Esophagus (tissue), 2 donors: ENCODE results near the gene INPP5B. TPM values are rescaled to one million over a fixed set of nuclear protein-coding genes. Genes with fewer than 3 reads are reported as not detected.

Source experiments
- H3K27ac ChIP-seq, 2 donors: one replicate each; pipeline ENCODE4 v1.5.1; 2013; ENCODE audit warnings: low read depth in 2 of 2, mild to moderate bottlenecking in 2 of 2, inconsistent platforms in 1 of 2, low read length in 1 of 2, moderate library complexity in 1 of 2
- H3K27me3 ChIP-seq, 2 donors: one replicate each; pipeline ENCODE4 v1.6.1; 2013; ENCODE audit warnings: low read length in 2 of 2, control low read depth in 1 of 2, mild to moderate bottlenecking in 1 of 2; ENCODE audit not compliant: insufficient read depth in 2 of 2, control insufficient read depth in 1 of 2
- H3K36me3 ChIP-seq, 2 donors: one replicate each; pipeline ENCODE4 v1.6.1; 2013; ENCODE audit warnings: low read length in 1 of 2; ENCODE audit not compliant: control insufficient read depth in 2 of 2, insufficient read depth in 2 of 2
- H3K4me1 ChIP-seq, 2 donors: one replicate each; pipeline ENCODE4 v1.6.1; 2013; ENCODE audit warnings: low read length in 1 of 2; ENCODE audit not compliant: control insufficient read depth in 2 of 2, insufficient read depth in 2 of 2
- H3K4me3 ChIP-seq, 2 donors: one replicate each; pipeline ENCODE4 v1.5.1; 2013; ENCODE audit warnings: low read length in 2 of 2, mild to moderate bottlenecking in 2 of 2, low read depth in 1 of 2, moderate library complexity in 1 of 2
- H3K9me3 ChIP-seq, 2 donors: one replicate each; pipeline ENCODE4 v1.6.1; 2013; ENCODE audit warnings: mild to moderate bottlenecking in 2 of 2, low read depth in 1 of 2, low read length in 1 of 2, moderate library complexity in 1 of 2; ENCODE audit not compliant: control insufficient read depth in 2 of 2, insufficient read depth in 1 of 2
- WGBS, 2 donors: extraction: QIAGEN DNeasy Blood & Tissue Kit; methylation state at CpG; one replicate each; pipeline ENCODE4 v1.1.7; 2013; 5-methylcytosine and 5-hydroxymethylcytosine counted together
- polyA plus RNA-seq, 2 donors: library from polyadenylated mRNA; stranded (reverse); fragments of 200-250 nt; gene quantifications; one replicate each; pipeline ENCODE4 v1.2.3, GENCODE V29; 2013
- donor health status: healthy with polysubstance abuse.
- donor health status: Bipolar disorder and iron deficiency.

The INPP5B gene
- polyA plus RNA-seq, 2 donors = 4.4 to 7.4 TPM

DNA sequence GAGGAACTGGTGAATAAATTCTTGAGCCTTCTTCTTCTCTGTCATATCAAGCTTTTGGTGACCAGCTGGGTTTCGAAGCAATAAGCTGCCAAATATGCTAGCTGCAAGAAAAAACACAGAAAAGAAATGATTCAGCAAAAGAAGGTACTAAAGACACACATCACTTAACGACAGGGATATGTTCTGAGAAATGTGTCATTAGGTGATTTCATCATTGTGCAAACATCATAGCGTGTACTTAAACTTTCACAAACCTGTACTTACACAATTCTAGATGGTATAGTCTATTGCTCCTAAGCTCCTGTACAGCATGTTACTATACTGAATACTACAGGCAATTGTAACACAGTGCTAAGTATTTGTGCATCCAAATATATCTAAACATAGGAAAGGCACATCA, 84.5 kb downstream of the INPP5B start:
- H3K4me1 ChIP-seq = peaks cover 0 to 10% of the 10 kb centered on the region in 2 donors
- WGBS, 2 donors = 50 to 55% methylated on average over 3 of the region's 3 CpGs
- H3K9me3 ChIP-seq = no peaks in the 10 kb centered on the region
- no peaks in the 10 kb centered on the region for H3K27me3 ChIP-seq
- H3K36me3 ChIP-seq = peaks cover 7 to 11% of the 10 kb centered on the region in 2 donors
- no peak overlapping the region for H3K4me3 ChIP-seq
- H3K27ac ChIP-seq = peak overlapping the region; percentile 92 to 97

DNA sequence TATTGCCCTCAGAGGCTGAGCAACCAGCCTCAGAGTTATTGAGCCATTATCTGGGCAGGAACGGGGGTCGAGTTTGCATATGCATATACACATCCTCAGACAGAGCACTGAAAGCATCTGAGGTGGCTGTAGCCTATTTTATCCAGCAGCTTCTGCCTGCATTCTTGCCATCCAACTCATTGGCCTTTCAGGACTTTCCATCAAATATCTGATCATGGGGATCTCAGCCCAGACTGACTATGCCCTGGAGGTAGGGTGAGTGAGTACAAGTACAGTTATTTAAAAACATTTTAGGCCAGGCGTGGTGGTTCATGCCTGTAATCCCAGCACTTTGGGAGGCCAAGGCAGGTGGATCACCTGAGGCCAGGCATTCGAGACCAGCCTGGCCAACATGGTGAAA, 85.7 kb downstream of the INPP5B start:
- 69 to 77% methylated on average over 4 of the region's 4 CpGs for WGBS, 2 donors
- Histone ChIP-seq H3K4me3 (no peak overlapping the region), H3K9me3 (no peaks in the 10 kb centered on the region), H3K27me3 (no peaks in the 10 kb centered on the region), H3K36me3 (peaks cover 3 to 15% of the 10 kb centered on the region in 2 donors), H3K4me1 (peaks cover 0 to 10% of the 10 kb centered on the region in 2 donors), H3K27ac (peak overlapping the region; percentile 72 to 77)

DNA sequence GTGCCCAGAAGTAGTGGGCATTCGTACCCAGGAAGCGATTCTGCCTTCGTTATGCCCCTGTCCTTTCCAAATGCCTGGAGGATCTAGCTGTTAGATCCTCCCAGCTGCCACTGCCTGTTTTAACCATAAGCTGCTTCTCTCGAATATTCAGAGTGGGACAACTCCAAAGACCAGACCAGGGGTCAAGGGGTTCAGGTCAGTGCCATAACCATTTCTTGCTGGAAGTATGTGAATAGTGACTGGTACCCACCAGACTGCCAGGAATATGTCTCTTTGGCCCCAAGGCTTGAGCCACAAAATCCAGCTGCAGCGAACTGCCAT, 86.5 kb downstream of the INPP5B start:
- peaks cover 0 to 5% of the 10 kb centered on the region in 2 donors for H3K4me1 ChIP-seq
- 17 to 19% methylated on average over 5 of the region's 5 CpGs for WGBS, 2 donors
- peaks cover 3 to 9% of the 10 kb centered on the region in 2 donors for H3K36me3 ChIP-seq
- H3K4me3 ChIP-seq = peak overlapping the region; percentile 82 to 99
- peak overlapping the region; percentile 98 for H3K27ac ChIP-seq
- H3K9me3 ChIP-seq = no peaks in the 10 kb centered on the region
- H3K27me3 ChIP-seq = no peaks in the 10 kb centered on the region

DNA sequence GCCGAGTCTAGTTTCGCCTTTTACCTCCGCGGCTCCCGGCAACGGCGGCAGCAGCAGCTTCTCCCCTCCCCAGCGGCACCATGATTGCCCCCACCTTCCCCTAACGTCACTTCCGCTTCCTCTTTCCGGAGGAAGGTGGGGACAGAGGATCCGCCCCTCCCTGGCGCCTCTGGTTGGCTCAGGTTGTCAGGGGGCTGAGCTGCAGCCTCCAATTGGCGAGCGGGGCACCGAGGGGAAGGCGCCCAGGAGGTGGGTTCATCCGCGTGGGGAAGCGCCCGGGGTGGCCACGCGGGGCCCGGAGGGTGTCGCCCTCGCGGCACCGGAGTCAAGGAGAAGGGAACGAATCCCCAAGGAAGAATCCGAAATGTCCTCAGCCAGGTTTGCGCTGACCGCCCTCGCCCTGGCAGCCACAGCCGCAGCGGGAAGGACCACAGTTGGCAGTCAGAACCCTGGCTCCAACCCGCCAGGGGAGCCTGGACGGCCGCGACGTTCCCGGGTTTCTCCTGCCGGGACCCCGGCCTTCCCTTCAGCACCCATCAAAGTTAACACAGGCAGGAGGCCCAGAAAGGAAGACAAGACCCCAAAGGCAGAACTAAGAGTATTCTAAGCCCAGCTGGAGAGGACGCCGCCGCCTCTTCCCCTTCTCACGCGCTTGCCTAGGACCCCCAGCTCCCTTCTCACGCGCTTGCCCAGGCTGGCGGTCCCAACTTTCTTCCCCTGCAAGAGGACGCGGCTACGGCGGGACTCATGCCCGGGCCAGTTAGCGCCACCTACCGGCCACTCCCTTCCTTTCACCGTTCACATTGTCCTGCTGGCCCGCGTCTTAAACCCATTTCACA, 87.1 kb downstream of the INPP5B start, which contains the start of gene MTF1:
Gene MTF1, minus strand, starts transcription at position 86 of the 839 bp plus-strand sequence. CDS start 1,934 bp downstream, outside the sequence.
- Histone ChIP-seq H3K27me3 (no peaks in the 10 kb centered on the region), H3K27ac (peak within 1 kb of the TSS; percentile 98), H3K4me3 (peak within 1 kb of the TSS; percentile 82 to 99), H3K9me3 (no peaks in the 10 kb centered on the region), H3K4me1 (peaks cover 0 to 5% of the 10 kb centered on the region in 2 donors), H3K36me3 (peaks cover 3 to 9% of the 10 kb centered on the region in 2 donors)
- WGBS, 2 donors = 0% methylated on average over 57 to 61 of the region's 61 CpGs

DNA sequence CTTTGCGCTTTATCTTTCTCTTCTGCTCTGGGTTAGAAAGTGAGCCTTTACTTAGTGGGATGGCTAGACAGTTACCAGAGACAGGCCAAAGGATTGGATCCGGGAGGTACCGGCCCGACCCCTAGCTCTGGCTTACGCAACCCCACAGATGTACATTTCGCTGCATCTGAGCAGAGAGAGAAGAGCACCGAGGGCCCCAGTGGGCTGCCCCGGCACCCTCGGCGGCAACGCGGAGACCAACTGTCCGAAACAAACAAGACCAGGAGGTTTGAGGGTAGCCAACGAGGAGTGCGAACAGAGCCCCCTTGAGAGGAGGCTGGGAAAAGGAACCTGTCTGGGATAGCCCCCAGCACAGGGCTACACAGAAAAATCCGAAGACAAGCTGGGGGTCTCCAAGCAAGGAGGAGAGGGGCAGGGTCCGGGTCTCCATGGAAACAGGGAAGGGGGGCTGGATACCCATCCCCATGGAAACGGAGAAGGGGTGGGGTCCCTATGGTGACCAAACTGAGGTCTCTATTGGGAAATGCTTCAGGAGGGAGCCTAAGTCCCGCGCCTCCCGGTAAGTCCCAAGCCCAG, 87.8 kb downstream of the INPP5B start:
- peak overlapping the region; percentile 82 to 99 for H3K4me3 ChIP-seq
- H3K27me3 ChIP-seq = no peaks in the 10 kb centered on the region
- H3K36me3 ChIP-seq = peaks cover 6 to 8% of the 10 kb centered on the region in 2 donors
- H3K9me3 ChIP-seq = no peaks in the 10 kb centered on the region
- H3K27ac ChIP-seq = peak overlapping the region; percentile 98
- 2% methylated on average over 20 to 21 of the region's 21 CpGs for WGBS, 2 donors
- H3K4me1 ChIP-seq = peaks cover 0 to 5% of the 10 kb centered on the region in 2 donors

DNA sequence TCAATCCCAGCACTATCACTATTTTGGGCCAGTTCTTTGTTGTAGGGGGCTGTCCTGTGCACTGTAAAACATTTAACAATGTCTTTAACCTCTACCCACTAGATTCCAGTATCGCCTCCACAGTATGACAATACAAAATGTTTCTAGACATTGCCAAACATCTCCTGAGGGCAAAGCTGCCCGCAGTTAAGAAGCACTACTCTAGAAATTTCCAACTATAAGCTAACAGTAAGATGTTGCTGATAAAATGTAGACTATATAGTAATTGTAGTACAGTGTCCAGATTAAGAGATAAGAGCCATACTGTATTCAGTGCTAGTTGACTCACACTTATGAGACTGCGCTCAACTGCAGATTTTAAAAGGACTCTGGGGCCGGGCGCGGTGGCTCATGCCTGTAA, 92.4 kb downstream of the INPP5B start:
- no peak overlapping the region for H3K27ac ChIP-seq
- whole genome bisulfite sequencing, 2 donors = 93 to 97% methylated on average over 6 of the region's 6 CpGs
- peaks cover 3 to 7% of the 10 kb centered on the region in 2 donors for H3K36me3 ChIP-seq
- no peaks in the 10 kb centered on the region for H3K9me3 ChIP-seq
- H3K27me3 ChIP-seq = no peaks in the 10 kb centered on the region
- H3K4me3 ChIP-seq = no peak overlapping the region
- H3K4me1 ChIP-seq = no peaks in the 10 kb centered on the region

DNA sequence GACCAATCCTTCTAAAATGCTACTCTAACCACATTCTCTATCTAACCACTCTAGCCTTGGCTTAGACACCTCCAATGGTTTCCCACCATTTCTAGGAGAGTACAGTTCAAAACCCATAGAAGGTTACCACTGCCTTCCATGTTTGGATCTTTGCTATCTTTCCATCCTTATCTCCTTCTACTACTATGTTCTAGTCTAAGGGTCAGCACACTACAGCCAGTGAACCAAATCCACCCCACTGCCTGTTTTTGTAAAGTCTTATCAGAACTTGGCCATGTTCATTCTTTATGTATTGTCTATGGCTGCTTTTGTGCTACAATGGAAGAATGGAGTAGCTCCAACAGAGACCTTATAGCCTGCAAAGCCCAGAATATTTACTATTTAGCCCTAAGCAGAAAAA, 93.7 kb downstream of the INPP5B start:
- Histone ChIP-seq H3K4me1 (no peaks in the 10 kb centered on the region), H3K27ac (no peak overlapping the region), H3K9me3 (no peaks in the 10 kb centered on the region)

DNA sequence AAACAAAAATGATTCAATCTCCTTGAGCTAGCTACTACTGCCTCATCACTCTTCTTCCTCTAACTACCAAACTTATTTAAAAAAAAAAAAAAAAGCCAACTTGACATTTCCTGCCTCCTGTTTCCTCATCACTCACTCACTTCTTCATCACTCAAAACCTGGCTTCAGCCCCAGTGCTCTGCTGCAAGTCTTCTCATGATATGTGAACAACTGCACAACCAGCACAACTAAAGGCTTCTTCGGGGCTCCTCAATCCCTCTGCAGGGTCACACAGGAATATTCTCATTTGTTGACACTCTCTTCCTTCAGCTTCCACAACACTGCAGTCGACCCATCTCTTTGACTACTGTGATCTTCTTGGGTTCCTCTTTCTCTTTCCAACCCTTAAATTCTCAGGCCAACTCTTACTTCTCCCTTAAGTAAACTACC, 95.1 kb downstream of the INPP5B start:
- H3K9me3 ChIP-seq = no peaks in the 10 kb centered on the region
- 64 to 74% methylated on average over 2 of the region's 2 CpGs for WGBS, 2 donors
- H3K4me3 ChIP-seq = no peak overlapping the region
- peaks cover 3% of the 10 kb centered on the region in 2 donors for H3K36me3 ChIP-seq
- no peaks in the 10 kb centered on the region for H3K4me1 ChIP-seq
- H3K27me3 ChIP-seq = no peaks in the 10 kb centered on the region
- H3K27ac ChIP-seq = peak overlapping the region; percentile 51 to 71

More for the DNA sequence above, 93.7 kb downstream of the INPP5B start:
- Histone ChIP-seq H3K4me3 (no peak overlapping the region), H3K27me3 (no peaks in the 10 kb centered on the region), H3K36me3 (peaks cover 3 to 7% of the 10 kb centered on the region in 2 donors)

DNA sequence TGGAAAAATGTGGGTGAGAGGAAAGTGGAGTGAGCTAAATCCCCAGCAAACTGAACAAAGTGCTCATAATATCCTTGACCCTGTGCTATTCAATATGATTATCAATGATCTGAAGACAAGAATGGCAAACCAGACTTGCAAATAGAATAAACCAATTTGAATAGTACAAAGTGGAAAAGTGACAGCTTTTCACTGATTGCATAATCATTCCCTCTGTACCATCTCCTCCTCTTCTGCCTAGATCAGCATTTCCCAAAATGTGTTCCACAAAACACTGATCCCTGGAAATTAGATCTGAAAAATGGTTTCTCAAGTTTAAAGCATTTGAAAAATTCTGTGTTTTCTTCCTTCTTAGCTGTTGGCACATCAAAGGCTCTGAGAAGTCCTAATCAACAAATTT, 95.6 kb downstream of the INPP5B start:
- H3K27ac ChIP-seq = peak overlapping the region; percentile 50 to 71
- H3K27me3 ChIP-seq = no peaks in the 10 kb centered on the region
- no peak overlapping the region for H3K4me3 ChIP-seq
- peaks cover 3% of the 10 kb centered on the region in 2 donors for H3K36me3 ChIP-seq
- no peaks in the 10 kb centered on the region for H3K9me3 ChIP-seq
- no peaks in the 10 kb centered on the region for H3K4me1 ChIP-seq
